Stomach (tissue), 4 donors: ENCODE measurements around the gene FAR1.

Experiments
- CTCF ChIP-seq, 7 experiments: fragments of 450-650 bp in 4 of 7; fragments of 200-600 bp in 3 of 7; sonication (generic) in 3 of 7; IDR thresholded peaks; one replicate each; pipeline ENCODE4 v1.5.1; 2016 to 2019; ENCODE audit warnings: antibody characterized with exemption in 7 of 7, control low read depth in 2 of 7, mild to moderate bottlenecking in 1 of 7
- POLR2AphosphoS5 ChIP-seq, 3 donors: sonication (generic); formaldehyde crosslinking; IDR thresholded peaks; one replicate each; pipeline ENCODE4 v1.6.1; 2016; ENCODE audit warnings: antibody characterized with exemption in 3 of 3

- TF ChIP-seq POLR2AphosphoS5 (IDR thresholded peaks at IDR 0.05) (no peak), CTCF (IDR thresholded peaks at IDR 0.05) (no peak)
Observed at GRCh38 chr11:13761250-13761649, 92.8 kb downstream of the FAR1 start.
